Retina (tissue), 1 donor: ENCODE measurements around the gene TLK2.
"Not testable (repeated sequence)": the region's sequence is repeated elsewhere in the genome, so short reads cannot be mapped to it uniquely, and the experiment has no call there.

Experiments used
- DNase-seq: peaks from one replicate; pipeline ENCODE4 v3.0.0-alpha.2; 2016

The TLK2 gene

GRCh38 chr17:62490990-62491389, 12.4 kb downstream of the TLK2 start:
- DNase-seq: not testable (repeated sequence)

GRCh38 chr17:62493049-62493655, 14.5 kb downstream of the TLK2 start:
- not testable (repeated sequence) for DNase-seq

- not testable (repeated sequence) for DNase-seq
Measured at GRCh38 chr17:62494073-62494472, 15.4 kb downstream of the TLK2 start.

- not testable (repeated sequence) for DNase-seq
Measured at GRCh38 chr17:62496344-62496743, 17.7 kb downstream of the TLK2 start.

- DNase-seq: not testable (repeated sequence)
Measured at GRCh38 chr17:62498796-62499195, 20.2 kb downstream of the TLK2 start.

GRCh38 chr17:62500463-62500862, 21.8 kb downstream of the TLK2 start:
- not testable (repeated sequence) for DNase-seq

GRCh38 chr17:62504857-62505256, 26.2 kb downstream of the TLK2 start:
- not testable (repeated sequence) for DNase-seq

- DNase-seq: not testable (repeated sequence)
Measured at GRCh38 chr17:62507191-62507836, 28.7 kb downstream of the TLK2 start.

GRCh38 chr17:62510247-62510819, 31.7 kb downstream of the TLK2 start:
- not testable (repeated sequence) for DNase-seq

GRCh38 chr17:62511014-62511413, 32.4 kb downstream of the TLK2 start:
- DNase-seq: not testable (repeated sequence)

GRCh38 chr17:62516376-62516775, 37.8 kb downstream of the TLK2 start:
- DNase-seq: not testable (repeated sequence)

- DNase-seq: not testable (repeated sequence)
Measured at GRCh38 chr17:62521295-62521694, 42.7 kb downstream of the TLK2 start.

- DNase-seq: not testable (repeated sequence)
Measured at GRCh38 chr17:62524077-62524476, 45.5 kb downstream of the TLK2 start.

- DNase-seq: not testable (repeated sequence)
Measured at GRCh38 chr17:62525317-62525716, 46.7 kb downstream of the TLK2 start.

GRCh38 chr17:62530936-62531335, 52.3 kb downstream of the TLK2 start:
- not testable (repeated sequence) for DNase-seq

GRCh38 chr17:62536557-62536956, 57.9 kb downstream of the TLK2 start:
- not testable (repeated sequence) for DNase-seq

GRCh38 chr17:62541073-62541472, 62.4 kb downstream of the TLK2 start:
- DNase-seq: not testable (repeated sequence)

- not testable (repeated sequence) for DNase-seq
Measured at GRCh38 chr17:62543278-62543775, 64.7 kb downstream of the TLK2 start.

- DNase-seq: not testable (repeated sequence)
Measured at GRCh38 chr17:62546066-62546465, 67.4 kb downstream of the TLK2 start.

- peak; percentile 10 for DNase-seq
Measured at GRCh38 chr17:62552851-62553659, 74.4 kb downstream of the TLK2 start.

- not testable (repeated sequence) for DNase-seq
Measured at GRCh38 chr17:62557532-62557931, 78.9 kb downstream of the TLK2 start.

- not testable (repeated sequence) for DNase-seq
Measured at GRCh38 chr17:62558941-62559340, 80.3 kb downstream of the TLK2 start.

- DNase-seq: not testable (repeated sequence)
Measured at GRCh38 chr17:62560971-62561370, 82.3 kb downstream of the TLK2 start.
